NCI-H2029 (cell line): Measurements from ENCODE around the gene LRRTM4.

Experiments used
- DNase-seq: peaks from one replicate; lab custom pipeline; 2025; lab: John Stamatoyannopoulos, UW

Gene LRRTM4

GRCh38 chr2:77521931-77522470, at the start of gene LRRTM4:
Gene LRRTM4, minus strand, starts transcription at chr2:77522376.
- DNase-seq, result no peak

GRCh38 chr2:77571545-77571944, 49.4 kb upstream of the LRRTM4 start:
- no peak for DNase-seq

GRCh38 chr2:77567723-77568122, 45.5 kb upstream of the LRRTM4 start:
- no peak for DNase-seq

GRCh38 chr2:77566582-77566981, 44.4 kb upstream of the LRRTM4 start:
- no peak for DNase-seq

- DNase-seq, result no peak
Observed at GRCh38 chr2:77566131-77566530, 44.0 kb upstream of the LRRTM4 start.

- DNase-seq, result no peak
Observed at GRCh38 chr2:77552956-77553355, 30.8 kb upstream of the LRRTM4 start.

- no peak for DNase-seq
Observed at GRCh38 chr2:77538031-77538430, 15.9 kb upstream of the LRRTM4 start.

GRCh38 chr2:77522888-77523287, 712 bp upstream of the LRRTM4 start:
- DNase-seq, result no peak

GRCh38 chr2:77521548-77521891, 656 bp downstream of the LRRTM4 start:
- DNase-seq, result no peak

- no peak for DNase-seq
Observed at GRCh38 chr2:77520641-77521547, 1.3 kb downstream of the LRRTM4 start.

GRCh38 chr2:77519888-77520506, 2.2 kb downstream of the LRRTM4 start:
- no peak for DNase-seq

- DNase-seq, result no peak
Observed at GRCh38 chr2:77519164-77519887, 2.9 kb downstream of the LRRTM4 start.

- no peak for DNase-seq
Observed at GRCh38 chr2:77518311-77518710, 3.9 kb downstream of the LRRTM4 start.

GRCh38 chr2:77513191-77513590, 9.0 kb downstream of the LRRTM4 start:
- DNase-seq, result no peak

- no peak for DNase-seq
Observed at GRCh38 chr2:77512507-77512906, 9.7 kb downstream of the LRRTM4 start.

- DNase-seq, result no peak
Observed at GRCh38 chr2:77508511-77508910, 13.7 kb downstream of the LRRTM4 start.

GRCh38 chr2:77507657-77508056, 14.5 kb downstream of the LRRTM4 start:
- DNase-seq, result no peak

GRCh38 chr2:77488141-77488540, 34.0 kb downstream of the LRRTM4 start:
- DNase-seq, result no peak

- no peak for DNase-seq
Observed at GRCh38 chr2:77487074-77487803, 34.9 kb downstream of the LRRTM4 start.

GRCh38 chr2:77484026-77484425, 38.1 kb downstream of the LRRTM4 start:
- DNase-seq, result no peak

GRCh38 chr2:77479895-77480294, 42.3 kb downstream of the LRRTM4 start:
- DNase-seq, result no peak

- DNase-seq, result no peak
Observed at GRCh38 chr2:77479395-77479794, 42.8 kb downstream of the LRRTM4 start.
